Measurements from ENCODE around the gene ARV1. TPM values are rescaled to one million over a fixed set of nuclear protein-coding genes. Genes with fewer than 3 reads are reported as not detected.
A peak's percentile ranks its signal among the peaks of the same experiment; 100 is the strongest.
"Not testable (repeated sequence)": the region's sequence is repeated elsewhere in the genome, so short reads cannot be mapped to it uniquely, and the experiment has no call there.

Gene ARV1
- total RNA-seq, 1 donor from 2014 or later, result 21.2 TPM

DNA sequence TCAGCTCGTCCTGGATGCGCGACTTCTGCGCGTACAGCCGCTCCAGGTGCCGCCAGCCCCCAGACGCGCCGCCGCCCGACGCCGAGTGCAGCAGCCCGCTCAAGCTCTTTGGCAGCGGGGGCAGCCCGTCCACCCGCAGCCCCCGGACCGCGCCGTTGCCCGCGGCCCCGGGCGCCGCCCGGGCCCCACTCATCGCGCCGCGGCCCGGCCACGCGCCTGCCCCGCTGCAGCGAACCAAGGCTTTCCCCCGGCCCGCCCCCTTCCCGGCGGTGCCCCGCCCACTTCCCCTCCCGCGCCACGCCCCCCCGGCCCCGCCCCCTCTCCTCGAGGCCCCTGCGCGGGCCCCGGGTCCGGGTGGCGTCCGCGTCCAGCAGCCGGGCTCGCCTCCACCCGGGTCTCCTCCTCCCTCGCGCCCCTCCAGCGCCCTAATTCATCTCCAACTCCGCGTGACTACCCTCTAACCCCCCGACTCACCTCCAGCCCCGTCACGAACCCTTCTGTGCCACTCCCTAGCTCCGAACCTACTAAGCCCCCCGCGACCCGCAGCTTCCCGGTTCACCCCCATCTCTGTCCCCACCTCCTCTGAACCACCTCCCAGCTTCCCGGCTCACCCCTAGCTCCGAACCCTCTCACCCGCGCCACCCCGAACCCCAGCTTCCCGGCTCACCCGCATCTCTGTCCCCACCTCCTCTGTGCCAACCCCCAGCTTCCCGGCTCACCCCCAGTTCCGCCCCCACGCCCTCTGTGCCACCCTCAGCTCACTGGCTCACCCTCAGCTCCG is 61.3 kb downstream of the ARV1 start, which contains the start of gene FAM89A:
Gene FAM89A, minus strand, starts transcription at position 236 of the 781 bp plus-strand sequence. Its CDS starts 43 bp downstream, at position 193.
- FAIRE-seq (no peak), DNase-seq (ENCODE audit: low spot score in 2 of 2) (peak; percentile 87 to 90)

DNA sequence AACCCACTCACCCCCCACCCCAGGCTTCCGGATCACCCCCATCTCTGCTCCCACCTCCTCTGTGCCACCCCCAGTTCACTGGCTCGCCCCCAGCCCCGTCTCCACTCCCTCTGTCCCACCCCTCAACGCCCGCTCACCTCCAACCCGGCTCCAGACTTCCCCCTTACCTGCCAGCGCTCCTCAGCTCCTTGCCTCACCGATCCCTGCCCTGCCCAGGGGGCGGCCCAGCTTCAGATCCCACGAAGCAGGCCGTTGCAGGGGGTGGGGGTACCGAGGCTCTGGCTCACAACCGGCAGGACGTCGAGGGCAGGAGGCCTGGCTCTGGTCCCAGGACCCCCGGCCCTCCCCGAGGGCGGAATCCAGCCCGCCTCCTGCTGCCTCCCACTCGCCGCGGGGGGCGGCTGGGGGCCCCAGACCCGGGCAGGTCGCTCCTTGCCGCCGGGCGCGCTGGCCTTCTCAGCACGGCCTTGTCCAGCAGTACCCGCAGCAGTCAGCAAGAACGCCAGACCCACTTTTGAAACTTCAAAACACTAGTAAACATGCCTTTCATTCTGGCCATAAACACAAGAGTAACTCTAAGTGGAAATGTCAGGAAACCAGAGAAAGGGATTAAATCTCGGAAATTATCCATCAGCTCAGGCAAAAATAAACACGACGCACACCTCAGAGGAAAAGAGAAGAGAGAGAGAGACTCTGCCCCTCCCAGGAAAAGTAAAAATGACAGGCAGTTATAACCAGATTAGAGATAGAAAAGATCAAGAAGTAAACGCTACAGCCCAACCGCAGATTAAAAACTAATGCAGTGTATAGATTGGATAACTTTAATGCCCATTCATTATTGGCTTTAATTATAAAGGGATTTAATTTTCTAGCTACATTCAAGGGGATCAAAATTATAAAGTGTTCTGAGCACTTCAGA is 62.2 kb downstream of the ARV1 start:
- DNase-seq (ENCODE audit: low spot score in 2 of 2) (no peak), FAIRE-seq (no peak)

GRCh38 chr1:231041719-231042261 is 62.9 kb downstream of the ARV1 start:
- FAIRE-seq (no peak), DNase-seq (ENCODE audit: low spot score in 2 of 2) (no peak)

DNA sequence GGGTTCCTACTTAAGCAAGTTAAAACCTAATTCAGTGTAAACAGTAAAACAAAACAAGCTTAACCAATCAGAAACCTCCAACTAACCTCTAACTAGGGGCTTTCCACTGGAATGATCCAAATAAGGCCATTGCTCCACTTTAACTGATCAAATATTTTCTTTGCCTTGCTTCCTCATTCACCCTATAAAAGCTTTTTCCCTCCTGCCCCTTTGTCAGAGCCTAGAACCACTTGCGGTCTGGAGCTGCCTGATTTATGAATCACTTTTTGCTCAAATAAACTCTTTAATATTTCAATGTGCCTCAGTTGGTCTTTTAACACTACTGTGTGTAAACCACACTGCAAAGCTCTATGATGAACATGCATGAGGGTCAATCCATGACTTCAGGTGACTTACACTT is 65.7 kb downstream of the ARV1 start:
- FAIRE-seq (no peak), DNase-seq (ENCODE audit: low spot score in 2 of 2) (no peak)

DNA sequence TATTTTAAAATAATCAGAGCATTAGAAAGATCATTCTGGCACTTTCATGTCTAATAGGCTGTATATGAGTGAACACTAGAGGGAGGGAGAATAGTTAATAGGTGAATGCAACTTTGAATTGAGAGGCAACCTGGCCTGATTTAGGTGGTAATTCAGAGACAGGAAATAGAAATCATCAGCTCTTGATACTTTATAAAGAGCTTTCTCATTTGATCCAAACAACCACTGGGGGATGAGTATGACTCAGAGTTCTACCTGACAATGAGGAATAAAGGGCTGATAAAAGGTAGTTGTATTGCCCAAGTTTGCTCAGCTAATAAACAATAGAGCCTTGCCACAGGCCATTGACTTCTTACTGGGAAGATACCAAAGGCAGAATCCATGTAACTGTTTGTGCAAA is 66.4 kb downstream of the ARV1 start:
- FAIRE-seq (no peak), DNase-seq (ENCODE audit: low spot score in 2 of 2) (no peak)

- not testable (repeated sequence) for DNase-seq (ENCODE audit: low spot score in 2 of 2); FAIRE-seq
Measured at GRCh38 chr1:231045921-231046729, 67.2 kb downstream of the ARV1 start.

DNA sequence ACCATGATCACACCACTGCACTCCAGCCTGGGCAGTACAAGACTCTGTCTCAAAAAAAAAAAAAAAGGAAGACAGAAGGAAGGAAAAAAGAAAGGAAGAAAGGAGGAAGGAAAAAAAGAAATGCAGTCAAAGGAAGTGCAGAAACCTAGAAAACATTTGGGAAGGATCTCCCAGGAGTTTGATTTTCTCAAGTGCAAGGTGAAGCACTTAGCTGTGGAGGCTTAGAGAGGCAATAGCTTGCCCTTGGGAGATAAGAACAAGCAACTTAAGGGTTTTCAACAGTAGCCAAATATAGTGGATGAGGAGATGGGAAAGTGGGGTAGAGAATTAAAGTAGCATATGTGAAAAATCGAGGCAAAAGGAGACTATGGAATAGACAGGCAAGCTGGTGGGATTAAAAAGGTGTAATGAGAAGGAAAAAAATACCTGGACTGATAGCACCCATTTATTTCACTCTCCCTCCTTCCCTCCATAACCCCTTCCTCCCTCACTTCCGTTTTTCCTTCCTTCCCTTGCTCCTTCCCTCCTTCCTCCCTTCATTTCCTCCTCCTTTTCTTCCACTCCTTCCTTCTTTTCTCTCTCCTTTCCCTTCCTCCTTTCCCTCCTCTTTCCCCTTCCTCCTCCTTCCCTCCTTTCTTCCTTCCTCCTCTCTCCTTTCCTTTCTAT is 68.0 kb downstream of the ARV1 start:
- FAIRE-seq, result no peak
- DNase-seq (ENCODE audit: low spot score in 2 of 2), result no peak

DNA sequence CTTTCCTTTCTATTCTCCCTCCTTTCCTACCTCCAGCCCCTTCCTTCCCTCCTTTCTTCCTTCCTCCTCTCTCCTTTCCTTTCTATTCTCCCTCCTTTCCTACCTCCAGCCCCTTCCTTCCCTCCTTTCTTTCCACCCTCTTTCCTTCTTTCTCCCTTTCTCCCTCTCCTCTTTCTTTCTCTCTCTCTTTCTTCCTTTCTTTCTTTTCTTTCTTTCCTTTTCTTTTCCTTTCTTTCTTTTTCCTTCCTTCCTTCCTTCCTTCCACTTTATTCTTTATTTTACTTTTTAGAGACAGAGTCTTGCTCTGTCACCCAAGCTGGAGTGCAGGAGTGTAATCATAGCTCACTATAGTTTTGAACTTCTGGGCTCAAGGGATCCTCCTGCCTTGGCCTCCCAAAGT is 68.6 kb downstream of the ARV1 start:
- not testable (repeated sequence) for DNase-seq (ENCODE audit: low spot score in 2 of 2); FAIRE-seq

DNA sequence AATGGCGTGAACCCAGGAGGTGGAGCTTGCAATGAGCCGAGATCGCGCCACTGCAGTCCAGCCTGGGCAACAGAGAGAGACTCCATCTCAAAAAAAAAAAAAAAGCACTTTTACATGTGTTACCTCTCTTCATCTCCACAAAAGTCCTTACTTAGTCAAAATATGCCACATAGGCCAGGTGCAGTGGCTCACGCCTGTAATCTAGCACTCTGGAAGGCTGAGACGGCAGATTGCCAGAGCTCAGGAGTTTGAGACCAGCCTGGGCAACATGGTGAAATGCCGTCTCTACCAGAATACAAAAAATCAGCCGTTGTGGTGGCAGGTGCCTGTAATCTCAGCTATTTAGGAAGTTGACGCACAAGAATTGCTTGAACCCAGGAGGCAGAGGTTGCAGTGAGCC is 69.5 kb downstream of the ARV1 start:
- FAIRE-seq; DNase-seq (ENCODE audit: low spot score in 2 of 2): not testable (repeated sequence)

DNA sequence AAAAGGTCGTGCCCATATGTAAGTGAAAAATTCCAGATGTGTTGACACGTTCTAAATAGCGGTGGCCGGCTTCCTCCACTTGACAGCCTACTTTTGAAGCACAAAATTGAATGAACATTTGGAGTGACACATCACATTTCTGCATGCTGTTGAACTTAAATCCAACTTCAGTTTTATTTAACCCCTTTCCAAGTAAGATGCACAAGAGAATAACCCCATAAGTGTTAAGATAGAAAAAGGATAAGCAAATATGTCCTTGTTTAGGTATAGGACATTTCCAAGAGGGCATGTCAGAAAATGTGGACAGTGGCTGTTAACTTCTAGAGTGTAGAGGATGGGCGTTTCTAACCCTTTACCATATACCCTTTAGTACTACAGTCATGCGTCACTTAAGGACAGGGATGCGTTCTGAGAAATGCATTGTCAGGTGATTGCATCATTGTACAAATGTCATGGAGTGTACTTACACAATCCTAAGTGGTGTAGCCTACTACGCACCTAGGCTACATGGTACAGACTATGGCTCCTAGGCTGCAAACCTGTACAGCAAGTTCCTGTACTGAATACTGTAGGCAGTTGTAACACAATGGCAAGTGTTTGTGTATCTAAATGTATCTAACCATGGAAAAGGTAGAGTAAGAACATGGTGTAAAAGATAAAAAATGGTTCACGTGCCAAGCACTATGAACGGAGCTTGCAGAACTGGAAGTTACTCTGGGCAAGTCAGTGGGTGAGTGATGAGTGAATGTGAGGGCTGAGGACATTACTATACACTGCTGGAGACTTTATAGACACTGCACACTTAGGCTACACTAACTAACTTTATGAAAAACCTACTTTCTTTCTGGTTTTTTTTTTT is 70.5 kb downstream of the ARV1 start:
- DNase-seq (ENCODE audit: low spot score in 2 of 2) (no peak), FAIRE-seq (no peak)

Other genes with a start within 250 kb of the ARV1 start
- gene CAPN9, start 231.7 kb upstream of the ARV1 start, total RNA-seq, result under 0.01 TPM
- gene C1orf198, start 110.6 kb upstream of the ARV1 start, total RNA-seq, result 16.3 TPM
- gene TTC13, start 233 bp upstream of the ARV1 start, total RNA-seq, result 64.8 TPM
- 2.9 TPM for gene FAM89A, start 61.2 kb downstream of the ARV1 start, total RNA-seq
- 24.1 TPM for gene TRIM67, start 183.0 kb downstream of the ARV1 start, total RNA-seq

Measured in frontal cortex (tissue), 4 donors.